Transverse colon (tissue), 4 donors: ENCODE data around the gene CNTNAP2. TPM values are rescaled to one million over a fixed set of nuclear protein-coding genes. Genes with fewer than 3 reads are reported as not detected.

Source experiments
- DNase-seq: peaks from one replicate; pipeline ENCODE4 v3.0.0-alpha.2; 2019
- H3K27ac ChIP-seq, 4 donors: fragments of 200-600 bp; sonication (generic); 2 replicates each; pipeline ENCODE4 v1.5.1; 2016 to 2018; ENCODE audit warnings: inconsistent platforms in 4 of 4
- H3K27me3 ChIP-seq: fragments of 200-600 bp; sonication (generic); 2 replicates; pipeline ENCODE4 v1.5.1; 2017; ENCODE audit warnings: inconsistent platforms
- H3K36me3 ChIP-seq, 4 donors: fragments of 200-600 bp; sonication (generic); 2 replicates each; pipeline ENCODE4 v1.5.1; 2017 to 2019; ENCODE audit warnings: inconsistent platforms in 4 of 4
- H3K4me1 ChIP-seq, 4 donors: fragments of 200-600 bp; sonication (generic); 2 replicates each; pipeline ENCODE4 v1.5.1; 2017 to 2020; ENCODE audit warnings: inconsistent platforms in 4 of 4
- H3K4me3 ChIP-seq, 4 donors: fragments of 200-600 bp; sonication (generic); 1 replicate in 1 of 4; 2 replicates in 3 of 4; pipeline versions ENCODE4 v1.5.1 to v1.6.1; 2017 to 2019; ENCODE audit warnings: inconsistent platforms in 4 of 4
- H3K9me3 ChIP-seq, 2 donors: fragments of 200-600 bp; sonication (generic); 2 replicates each; pipeline ENCODE4 v1.5.1; 2017 to 2019; ENCODE audit warnings: inconsistent platforms in 2 of 2
- EP300 ChIP-seq: sonication (generic); formaldehyde crosslinking; IDR thresholded peaks from one replicate; pipeline ENCODE4 v1.6.1; 2017; ENCODE audit warnings: antibody characterized with exemption, low read depth
- POLR2A ChIP-seq: fragments of 450-650 bp; IDR thresholded peaks from one replicate; pipeline ENCODE4 v1.6.1; 2016; ENCODE audit warnings: antibody characterized with exemption, mild to moderate bottlenecking, moderate library complexity
- POLR2AphosphoS5 ChIP-seq, 3 donors: sonication (generic); formaldehyde crosslinking; IDR thresholded peaks; one replicate each; pipeline ENCODE4 v1.6.1; 2016; ENCODE audit warnings: antibody characterized with exemption in 3 of 3
- WGBS, 2 donors: methylation state at CpG; one replicate each; pipeline ENCODE4 v1.1.5; 2018; ENCODE audit warnings: low coverage in 1 of 2; 5-methylcytosine and 5-hydroxymethylcytosine counted together
- in situ Hi-C, 4 donors: fragments of 200-750 bp; cut with MboI; loops; one replicate each; pipeline versions ENCODE4 v1.15.0 to v1.15.1; 2017; ENCODE audit warnings: low sequenced_read_pairs in 3 of 4, low pct_ligation_motif_present in 1 of 4, low pct_unique_long_range_greater_than_20kb in 1 of 4
- intact Hi-C: fragments of 100-400 bp; cut with DNase I; formaldehyde crosslinking; loops from one replicate; pipeline ENCODE4 v1.15.1; 2023; ENCODE audit warnings: low total_unique reads
- total RNA-seq, 4 donors: library from RNA; depleted of rRNA; stranded (reverse); fragments of >200 nt; gene quantifications; one replicate each; pipeline ENCODE4 v1.1.0, GENCODE V29; 2016
- TF ChIP-seq, protein P1 (sequence below), 5 experiments: fragments of 200-600 bp in 3 of 5; fragments of 450-650 bp in 2 of 5; sonication (generic) in 3 of 5; IDR thresholded peaks; 1 replicate in 2 of 5; 2 replicates in 3 of 5; pipeline ENCODE4 v1.5.1; 2016 to 2017; ENCODE audit warnings: antibody characterized with exemption in 5 of 5, inconsistent platforms in 3 of 5, mild to moderate bottlenecking in 2 of 5, moderate library complexity in 1 of 5

The CNTNAP2 gene
- total RNA-seq, 4 donors from 2014 or later: 0.60 to 2.9 (median 2.4) TPM

- 83 to 90% methylated on average over 2 to 6 of the region's 6 CpGs for WGBS, 2 donors
- Histone ChIP-seq H3K27me3 (no peaks in the 10 kb centered on the region), H3K27ac (no peak overlapping the region), H3K4me3 (no peak overlapping the region), H3K9me3 (no peaks in the 10 kb centered on the region), H3K4me1 (no peaks in the 10 kb centered on the region), H3K36me3 (no peaks in the 10 kb centered on the region)
- DNase-seq: no peak
- intact Hi-C loops: no loop called here
- TF ChIP-seq, protein P1, sequence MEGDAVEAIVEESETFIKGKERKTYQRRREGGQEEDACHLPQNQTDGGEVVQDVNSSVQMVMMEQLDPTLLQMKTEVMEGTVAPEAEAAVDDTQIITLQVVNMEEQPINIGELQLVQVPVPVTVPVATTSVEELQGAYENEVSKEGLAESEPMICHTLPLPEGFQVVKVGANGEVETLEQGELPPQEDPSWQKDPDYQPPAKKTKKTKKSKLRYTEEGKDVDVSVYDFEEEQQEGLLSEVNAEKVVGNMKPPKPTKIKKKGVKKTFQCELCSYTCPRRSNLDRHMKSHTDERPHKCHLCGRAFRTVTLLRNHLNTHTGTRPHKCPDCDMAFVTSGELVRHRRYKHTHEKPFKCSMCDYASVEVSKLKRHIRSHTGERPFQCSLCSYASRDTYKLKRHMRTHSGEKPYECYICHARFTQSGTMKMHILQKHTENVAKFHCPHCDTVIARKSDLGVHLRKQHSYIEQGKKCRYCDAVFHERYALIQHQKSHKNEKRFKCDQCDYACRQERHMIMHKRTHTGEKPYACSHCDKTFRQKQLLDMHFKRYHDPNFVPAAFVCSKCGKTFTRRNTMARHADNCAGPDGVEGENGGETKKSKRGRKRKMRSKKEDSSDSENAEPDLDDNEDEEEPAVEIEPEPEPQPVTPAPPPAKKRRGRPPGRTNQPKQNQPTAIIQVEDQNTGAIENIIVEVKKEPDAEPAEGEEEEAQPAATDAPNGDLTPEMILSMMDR (IDR thresholded peaks at IDR 0.05): no peak
- TF ChIP-seq POLR2AphosphoS5 (IDR thresholded peaks at IDR 0.05): no peak
- TF ChIP-seq EP300: no peak
- no peak for TF ChIP-seq POLR2A
- in situ Hi-C loops: no loop called here
These were observed 2202.8 kb downstream of the CNTNAP2 start for GRCh38 chr7:148319316-148319808.

GRCh38 chr7:148325208-148325607 lies 2208.6 kb downstream of the CNTNAP2 start:
- Histone ChIP-seq H3K36me3 (no peaks in the 10 kb centered on the region), H3K27me3 (no peaks in the 10 kb centered on the region), H3K4me3 (no peak overlapping the region), H3K4me1 (no peaks in the 10 kb centered on the region), H3K9me3 (no peaks in the 10 kb centered on the region), H3K27ac (no peak overlapping the region)
- no peak for TF ChIP-seq POLR2AphosphoS5 (IDR thresholded peaks at IDR 0.05)
- TF ChIP-seq POLR2A: no peak
- TF ChIP-seq, protein P1 (IDR thresholded peaks at IDR 0.05): no peak
- no peak for TF ChIP-seq EP300
- WGBS, 2 donors: 33 to 72% methylated on average over 3 of the region's 3 CpGs
- intact Hi-C loops: no loop called here
- DNase-seq: no peak
- in situ Hi-C loops: no loop called here

DNA sequence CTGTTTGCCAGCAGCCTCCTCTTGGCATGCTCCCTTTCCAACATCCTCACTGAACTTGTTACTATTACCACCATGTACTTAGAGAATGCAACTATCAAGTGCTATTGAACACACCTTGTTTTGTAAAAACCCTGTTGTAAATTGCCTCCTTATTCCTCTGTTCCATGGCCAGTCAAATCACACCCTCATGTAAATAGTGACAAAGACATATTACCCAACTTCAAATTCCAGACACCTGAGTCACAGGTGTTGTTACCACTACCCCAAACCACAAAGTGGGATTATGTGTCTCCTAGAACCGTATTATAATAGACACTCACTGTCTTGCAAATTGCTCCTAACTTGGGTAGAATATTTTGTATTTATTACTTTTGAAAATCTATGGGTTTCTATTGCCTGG lies 2210.8 kb downstream of the CNTNAP2 start:
- no peak overlapping the region for H3K27ac ChIP-seq
- in situ Hi-C loops (no loop called here), intact Hi-C loops (no loop called here)
- H3K4me1 ChIP-seq: no peaks in the 10 kb centered on the region
- no peaks in the 10 kb centered on the region for H3K27me3 ChIP-seq
- H3K4me3 ChIP-seq: no peak overlapping the region
- no peak for DNase-seq
- TF ChIP-seq POLR2AphosphoS5 (IDR thresholded peaks at IDR 0.05) (no peak), EP300 (no peak), POLR2A (no peak)
- TF ChIP-seq, protein P1 (IDR thresholded peaks at IDR 0.05): no peak
- H3K9me3 ChIP-seq: no peaks in the 10 kb centered on the region
- WGBS, 2 donors: 43 to 45% methylated on average over 1 of the region's 1 CpG
- H3K36me3 ChIP-seq: no peaks in the 10 kb centered on the region

DNA sequence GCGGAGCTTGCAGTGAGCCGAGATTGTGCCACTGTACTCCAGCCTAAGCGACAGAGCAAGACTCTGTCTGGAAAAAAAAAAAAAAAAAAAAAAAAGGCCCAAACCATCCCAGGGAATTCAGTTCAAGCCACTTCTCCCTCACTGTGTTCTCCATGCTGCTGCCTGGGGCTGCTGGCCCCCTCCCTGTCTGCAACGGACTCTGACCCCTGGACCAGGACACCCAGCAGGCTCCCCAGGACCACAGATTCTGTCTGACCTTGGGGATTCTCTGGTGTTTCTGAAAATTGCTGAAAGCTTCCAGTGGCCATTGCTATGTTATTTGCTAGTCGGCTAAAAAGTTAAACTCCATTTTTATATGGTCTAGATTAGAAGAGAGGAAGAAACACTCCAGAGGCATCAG lies 2212.3 kb downstream of the CNTNAP2 start:
- Histone ChIP-seq H3K27ac (no peak overlapping the region), H3K4me1 (no peaks in the 10 kb centered on the region), H3K9me3 (no peaks in the 10 kb centered on the region), H3K27me3 (no peaks in the 10 kb centered on the region), H3K36me3 (no peaks in the 10 kb centered on the region), H3K4me3 (no peak overlapping the region)
- no peak for TF ChIP-seq POLR2A
- no peak for DNase-seq
- in situ Hi-C loops: no loop called here
- WGBS, 2 donors: 86% methylated on average over 5 of the region's 5 CpGs; no CpG with 5 or more reads in 1 of the 2 donors
- intact Hi-C loops: no loop called here

- no peaks in the 10 kb centered on the region for H3K36me3 ChIP-seq
- H3K9me3 ChIP-seq: no peaks in the 10 kb centered on the region
- in situ Hi-C loops: no loop called here
- TF ChIP-seq, protein P1 (IDR thresholded peaks at IDR 0.05): no peak
- TF ChIP-seq POLR2AphosphoS5 (IDR thresholded peaks at IDR 0.05) (no peak), EP300 (no peak), POLR2A (no peak)
- DNase-seq: no peak
- no peak overlapping the region for H3K4me3 ChIP-seq
- WGBS, 2 donors: 87 to 92% methylated on average over 15 of the region's 15 CpGs
- intact Hi-C loops: no loop called here
- no peak overlapping the region for H3K27ac ChIP-seq
- no peaks in the 10 kb centered on the region for H3K4me1 ChIP-seq
- H3K27me3 ChIP-seq: no peaks in the 10 kb centered on the region
These were observed 2213.7 kb downstream of the CNTNAP2 start for GRCh38 chr7:148330124-148330818.
